ENCODE data around the gene AZU1. TPM values are rescaled to one million over a fixed set of nuclear protein-coding genes. Genes with fewer than 3 reads are reported as not detected.
"Not testable (repeated sequence)": the region's sequence is repeated elsewhere in the genome, so short reads cannot be mapped to it uniquely, and the experiment has no call there.

Gene AZU1
- total RNA-seq, 1 experiment from 2014 or later, result 1.6 TPM

DNA sequence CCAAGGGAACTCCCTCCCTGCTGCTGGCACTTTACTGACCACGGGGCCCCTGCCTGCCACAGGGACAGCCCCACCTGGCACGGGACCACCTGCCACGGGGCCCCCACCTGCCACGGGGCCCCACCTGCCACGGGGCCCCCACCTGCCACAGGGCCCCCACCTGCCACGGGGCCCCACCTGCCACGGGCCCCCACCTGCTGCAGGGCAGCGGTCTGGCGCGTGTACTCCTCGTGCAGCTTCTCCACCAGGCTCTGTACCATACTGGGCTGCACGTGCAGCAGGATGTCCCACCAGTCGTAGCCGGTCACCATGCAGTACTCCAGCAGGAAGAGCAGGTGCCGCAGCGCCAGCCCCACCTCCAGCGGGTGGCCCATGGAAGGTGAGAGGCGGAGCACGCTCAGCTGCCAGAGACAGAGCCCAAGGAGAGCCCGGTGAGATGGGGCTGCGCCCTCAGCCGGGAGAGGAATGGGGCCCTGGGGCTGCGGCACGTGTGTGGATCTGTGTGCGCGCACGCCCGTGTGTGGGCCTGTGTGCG, 49.2 kb downstream of the AZU1 start:
- peaks cover 0 to 2% of the 10 kb centered on the region in 2 experiments; a peak in 1 of 4 replicates for H3K4me1 Mint-ChIP-seq
- no peaks in the 10 kb centered on the region; the same call in 1 of the 2 replicates for H3K27me3 Mint-ChIP-seq (ENCODE audit: low read depth)

DNA sequence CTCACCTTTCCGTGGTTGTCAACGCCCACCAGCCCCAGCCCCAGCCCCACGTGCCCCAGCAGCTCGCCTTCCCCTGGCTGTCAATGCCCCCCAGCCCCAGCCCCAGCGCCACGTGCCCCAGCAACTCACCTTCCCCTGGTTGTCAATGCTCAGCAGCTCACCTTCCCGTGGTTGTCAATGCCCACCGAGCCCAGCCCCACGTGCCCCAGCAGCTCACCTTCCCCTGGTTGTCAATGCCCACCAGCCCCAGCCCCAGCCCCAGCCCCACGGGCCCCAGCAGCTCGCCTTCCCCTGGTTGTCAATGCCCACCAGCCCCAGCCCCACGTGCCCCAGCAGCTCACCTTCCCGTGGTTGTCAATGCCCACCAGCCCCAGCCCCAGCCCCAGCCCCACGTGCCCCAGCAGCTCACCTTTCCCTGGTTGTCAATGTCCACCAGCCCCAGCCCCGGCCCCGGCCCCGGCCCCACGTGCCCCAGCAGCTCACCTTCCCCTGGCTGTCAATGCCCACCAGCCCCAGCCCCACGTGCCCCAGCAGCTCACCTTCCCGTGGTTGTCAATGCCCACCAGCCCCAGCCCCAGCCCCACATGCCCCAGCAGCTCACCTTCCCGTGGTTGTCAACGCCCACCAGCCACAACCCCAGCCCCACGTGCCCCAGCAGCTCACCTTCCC, 50.5 kb downstream of the AZU1 start:
- not testable (repeated sequence) for H3K27ac Mint-ChIP-seq; H3K4me3 Mint-ChIP-seq; H2BK120ac ChIP-seq (ENCODE audit: low read depth, low read length, poor library complexity, severe bottlenecking); H3K4me1 Mint-ChIP-seq; H2AFZ ChIP-seq (ENCODE audit: low read length); H2BK12ac ChIP-seq (ENCODE audit: insufficient read length, low read depth, low read length); H3K79me2 ChIP-seq (ENCODE audit: insufficient read depth, low read length); H3T11ph ChIP-seq (ENCODE audit: low read length); H4K5ac ChIP-seq (ENCODE audit: insufficient read length, low read depth, low read length); H2BK20ac ChIP-seq (ENCODE audit: low read depth, low read length, poor library complexity, severe bottlenecking); H3K4me1 ChIP-seq (ENCODE audit: insufficient read depth, low read length); H3K4me2 ChIP-seq (ENCODE audit: insufficient read depth, insufficient read length, low read length); H2BK15ac ChIP-seq (ENCODE audit: low read depth, low read length); H3K9me3 Mint-ChIP-seq; H3K27me3 ChIP-seq (ENCODE audit: insufficient read depth, low read length); H3K27me3 Mint-ChIP-seq (ENCODE audit: low read depth); H3K23me2 ChIP-seq (ENCODE audit: insufficient read length, low read depth, low read length, poor library complexity, severe bottlenecking); H4K91ac ChIP-seq (ENCODE audit: insufficient read length, low read depth, low read length); H3K18ac ChIP-seq (ENCODE audit: insufficient read length, low read depth, low read length); H2AK5ac ChIP-seq (ENCODE audit: insufficient read length, low read length); H2BK5ac ChIP-seq (ENCODE audit: insufficient read length, low read length); H3K9ac ChIP-seq (ENCODE audit: extremely low read depth, insufficient read length, low read length); H4K20me1 ChIP-seq (ENCODE audit: control insufficient read depth, insufficient read depth, insufficient read length); H4K8ac ChIP-seq (replicated peaks; ENCODE audit: insufficient read length, low read depth, low read length); H3K14ac ChIP-seq (ENCODE audit: insufficient read depth, low read length); H3K4ac ChIP-seq (ENCODE audit: low read depth, low read length); H3K79me1 ChIP-seq (ENCODE audit: insufficient read depth, low read depth, low read length, poor library complexity, severe bottlenecking); H3K27ac ChIP-seq (ENCODE audit: insufficient read length, low read depth, low read length); DNase-seq; H3K9me3 ChIP-seq (ENCODE audit: control insufficient read depth, low read depth, low read length); H3K23ac ChIP-seq (ENCODE audit: insufficient read length, low read depth, low read length); H3K56ac ChIP-seq (ENCODE audit: insufficient read length, low read depth, low read length)
- no CpG with 5 or more reads among the region's 23 CpGs for WGBS (ENCODE audit: extremely low coverage, insufficient read length, low lambda C conversion rate)
- H3K36me3 Mint-ChIP-seq (ENCODE audit: insufficient read depth in 1 of 3, low read depth in 3 of 3), result peaks cover 32 to 58% (median 42%) of the 10 kb centered on the region in 3 experiments

More for the DNA sequence above, 49.2 kb downstream of the AZU1 start:
- Mint-ChIP-seq H3K4me3 (no peak overlapping the region), H3K36me3 (ENCODE audit: insufficient read depth in 1 of 3, low read depth in 3 of 3) (peaks cover 26 to 50% (median 35%) of the 10 kb centered on the region in 3 experiments), H3K27ac (no peak overlapping the region), H3K9me3 (peaks cover 3% of the 10 kb centered on the region in 2 experiments; a peak in 2 of 5 replicates)
- no CpG with 5 or more reads among the region's 29 CpGs for WGBS (ENCODE audit: extremely low coverage, insufficient read length, low lambda C conversion rate)
- H2BK12ac ChIP-seq (ENCODE audit: insufficient read length, low read depth, low read length), result no peak overlapping the region
- no peak overlapping the region for H3K4ac ChIP-seq (ENCODE audit: low read depth, low read length)
- no peak overlapping the region for H2AFZ ChIP-seq (ENCODE audit: low read length)
- TF ChIP-seq, protein P1, sequence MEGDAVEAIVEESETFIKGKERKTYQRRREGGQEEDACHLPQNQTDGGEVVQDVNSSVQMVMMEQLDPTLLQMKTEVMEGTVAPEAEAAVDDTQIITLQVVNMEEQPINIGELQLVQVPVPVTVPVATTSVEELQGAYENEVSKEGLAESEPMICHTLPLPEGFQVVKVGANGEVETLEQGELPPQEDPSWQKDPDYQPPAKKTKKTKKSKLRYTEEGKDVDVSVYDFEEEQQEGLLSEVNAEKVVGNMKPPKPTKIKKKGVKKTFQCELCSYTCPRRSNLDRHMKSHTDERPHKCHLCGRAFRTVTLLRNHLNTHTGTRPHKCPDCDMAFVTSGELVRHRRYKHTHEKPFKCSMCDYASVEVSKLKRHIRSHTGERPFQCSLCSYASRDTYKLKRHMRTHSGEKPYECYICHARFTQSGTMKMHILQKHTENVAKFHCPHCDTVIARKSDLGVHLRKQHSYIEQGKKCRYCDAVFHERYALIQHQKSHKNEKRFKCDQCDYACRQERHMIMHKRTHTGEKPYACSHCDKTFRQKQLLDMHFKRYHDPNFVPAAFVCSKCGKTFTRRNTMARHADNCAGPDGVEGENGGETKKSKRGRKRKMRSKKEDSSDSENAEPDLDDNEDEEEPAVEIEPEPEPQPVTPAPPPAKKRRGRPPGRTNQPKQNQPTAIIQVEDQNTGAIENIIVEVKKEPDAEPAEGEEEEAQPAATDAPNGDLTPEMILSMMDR (conservative IDR thresholded peaks at IDR 0.05), result no peak
- H3K27me3 ChIP-seq (ENCODE audit: insufficient read depth, low read length), result no peaks in the 10 kb centered on the region
- H3K9me3 ChIP-seq (ENCODE audit: control insufficient read depth, low read depth, low read length), result no peaks in the 10 kb centered on the region
- no peak overlapping the region for H4K91ac ChIP-seq (ENCODE audit: insufficient read length, low read depth, low read length)
- H2BK5ac ChIP-seq (ENCODE audit: insufficient read length, low read length), result no peak overlapping the region
- DNase-seq, result no peak
- no peak overlapping the region for H2AK5ac ChIP-seq (ENCODE audit: insufficient read length, low read length)
- H4K20me1 ChIP-seq (ENCODE audit: control insufficient read depth, insufficient read depth, insufficient read length), result no peaks in the 10 kb centered on the region
- H3K14ac ChIP-seq (ENCODE audit: insufficient read depth, low read length), result no peak overlapping the region
- no peak overlapping the region for H2BK20ac ChIP-seq (ENCODE audit: low read depth, low read length, poor library complexity, severe bottlenecking)
- no peak overlapping the region for H3K18ac ChIP-seq (ENCODE audit: insufficient read length, low read depth, low read length)
- H4K5ac ChIP-seq (ENCODE audit: insufficient read length, low read depth, low read length), result no peak overlapping the region
- H3K23ac ChIP-seq (ENCODE audit: insufficient read length, low read depth, low read length), result no peak overlapping the region
- no peak overlapping the region for H2BK120ac ChIP-seq (ENCODE audit: low read depth, low read length, poor library complexity, severe bottlenecking)
- H3K9ac ChIP-seq (ENCODE audit: extremely low read depth, insufficient read length, low read length), result no peak overlapping the region
- no peaks in the 10 kb centered on the region for H3K4me1 ChIP-seq (ENCODE audit: insufficient read depth, low read length)
- no peaks in the 10 kb centered on the region for H3K79me1 ChIP-seq (ENCODE audit: insufficient read depth, low read depth, low read length, poor library complexity, severe bottlenecking)
- no peak overlapping the region for H2BK15ac ChIP-seq (ENCODE audit: low read depth, low read length)
- H3T11ph ChIP-seq (ENCODE audit: low read length), result no peak overlapping the region
- H3K56ac ChIP-seq (ENCODE audit: insufficient read length, low read depth, low read length), result no peak overlapping the region
- H3K27ac ChIP-seq (ENCODE audit: insufficient read length, low read depth, low read length), result no peak overlapping the region
- H4K8ac ChIP-seq (replicated peaks; ENCODE audit: insufficient read length, low read depth, low read length), result no peak overlapping the region
- no peaks in the 10 kb centered on the region for H3K79me2 ChIP-seq (ENCODE audit: insufficient read depth, low read length)
- no peak overlapping the region for H3K4me2 ChIP-seq (ENCODE audit: insufficient read depth, insufficient read length, low read length)
- H3K23me2 ChIP-seq (ENCODE audit: insufficient read length, low read depth, low read length, poor library complexity, severe bottlenecking), result peaks cover 3% of the 10 kb centered on the region
